ENCODE measurements around the gene PTCH1.

Gene PTCH1

GRCh38 chr9:95433096-95433819 is 83.5 kb downstream of the PTCH1 start:
- TF ChIP-seq CTCF (IDR thresholded peaks at IDR 0.05): no peak

- TF ChIP-seq CTCF (IDR thresholded peaks at IDR 0.05): no peak
Observed at GRCh38 chr9:95431286-95431685, 85.5 kb downstream of the PTCH1 start.

- no peak for TF ChIP-seq CTCF (IDR thresholded peaks at IDR 0.05)
Observed at GRCh38 chr9:95429948-95430620, 86.7 kb downstream of the PTCH1 start.

GRCh38 chr9:95429096-95429495 is 87.7 kb downstream of the PTCH1 start:
- TF ChIP-seq CTCF (IDR thresholded peaks at IDR 0.05): no peak

GRCh38 chr9:95425910-95426551 is 90.7 kb downstream of the PTCH1 start:
- TF ChIP-seq CTCF (IDR thresholded peaks at IDR 0.05): no peak

- TF ChIP-seq CTCF (IDR thresholded peaks at IDR 0.05): no peak
Observed at GRCh38 chr9:95422650-95423049, 94.1 kb downstream of the PTCH1 start.

GRCh38 chr9:95420518-95420917 is 96.3 kb downstream of the PTCH1 start:
- no peak for TF ChIP-seq CTCF (IDR thresholded peaks at IDR 0.05)
